ENCODE data around the gene ZBTB20.

ZBTB20 gene

GRCh38 chr3:114351123-114351821 is 795.8 kb downstream of the ZBTB20 start:
- FAIRE-seq, result no peak

- no peak for FAIRE-seq
Measured at GRCh38 chr3:114350690-114351089, 796.4 kb downstream of the ZBTB20 start.

- no peak for FAIRE-seq
Measured at GRCh38 chr3:114350271-114350670, 796.8 kb downstream of the ZBTB20 start.

- FAIRE-seq, result no peak
Measured at GRCh38 chr3:114344492-114344891, 802.6 kb downstream of the ZBTB20 start.

GRCh38 chr3:114338651-114339357 is 808.3 kb downstream of the ZBTB20 start:
- FAIRE-seq, result peak; percentile 31

GRCh38 chr3:114336857-114337256 is 810.2 kb downstream of the ZBTB20 start:
- FAIRE-seq, result no peak

- peak; percentile 4 for FAIRE-seq
Measured at GRCh38 chr3:114336122-114336697, 810.9 kb downstream of the ZBTB20 start.

GRCh38 chr3:114333923-114334240 is 813.2 kb downstream of the ZBTB20 start:
- FAIRE-seq, result no peak

- FAIRE-seq, result no peak
Measured at GRCh38 chr3:114333180-114333922, 813.7 kb downstream of the ZBTB20 start.

GRCh38 chr3:114332342-114333179 is 814.5 kb downstream of the ZBTB20 start:
- FAIRE-seq, result no peak

GRCh38 chr3:114331710-114332109 is 815.4 kb downstream of the ZBTB20 start:
- FAIRE-seq, result no peak

GRCh38 chr3:114331007-114331406 is 816.1 kb downstream of the ZBTB20 start:
- FAIRE-seq, result no peak

- no peak for FAIRE-seq
Measured at GRCh38 chr3:114329823-114330222, 817.3 kb downstream of the ZBTB20 start.

- no peak for FAIRE-seq
Measured at GRCh38 chr3:114328345-114328744, 818.7 kb downstream of the ZBTB20 start.

- no peak for FAIRE-seq
Measured at GRCh38 chr3:114327665-114328064, 819.4 kb downstream of the ZBTB20 start.

- FAIRE-seq, result no peak
Measured at GRCh38 chr3:114323546-114324254, 823.4 kb downstream of the ZBTB20 start.

- FAIRE-seq, result peak; percentile 18
Measured at GRCh38 chr3:114320246-114320645, 826.8 kb downstream of the ZBTB20 start.

- FAIRE-seq, result no peak
Measured at GRCh38 chr3:114319453-114319852, 827.6 kb downstream of the ZBTB20 start.

- no peak for FAIRE-seq
Measured at GRCh38 chr3:114318295-114318694, 828.8 kb downstream of the ZBTB20 start.

- no peak for FAIRE-seq
Measured at GRCh38 chr3:114314282-114314681, 832.8 kb downstream of the ZBTB20 start.

- no peak for FAIRE-seq
Measured at GRCh38 chr3:114313426-114313825, 833.7 kb downstream of the ZBTB20 start.

- no peak for FAIRE-seq
Measured at GRCh38 chr3:114310695-114311094, 836.4 kb downstream of the ZBTB20 start.
